GM18951 (cell line): ENCODE measurements around the gene TCL1B.

Experiments
- POLR2A ChIP-seq: IDR thresholded peaks from 4 replicates; pipeline ENCODE4 v1.6.1; 2011; ENCODE audit warnings: mild to moderate bottlenecking; ENCODE audit not compliant: insufficient read length, insufficient read depth; ENCODE audit errors: extremely low read depth
- in situ Hi-C: fragments of 300-500 bp; cut with MboI; formaldehyde crosslinking; loops from one replicate; pipeline ENCODE4 v1.12.0; 2022; ENCODE audit warnings: low sequenced_read_pairs, mixed read lengths, inconsistent platforms; ENCODE audit not compliant: unreplicated experiment

TCL1B gene

DNA sequence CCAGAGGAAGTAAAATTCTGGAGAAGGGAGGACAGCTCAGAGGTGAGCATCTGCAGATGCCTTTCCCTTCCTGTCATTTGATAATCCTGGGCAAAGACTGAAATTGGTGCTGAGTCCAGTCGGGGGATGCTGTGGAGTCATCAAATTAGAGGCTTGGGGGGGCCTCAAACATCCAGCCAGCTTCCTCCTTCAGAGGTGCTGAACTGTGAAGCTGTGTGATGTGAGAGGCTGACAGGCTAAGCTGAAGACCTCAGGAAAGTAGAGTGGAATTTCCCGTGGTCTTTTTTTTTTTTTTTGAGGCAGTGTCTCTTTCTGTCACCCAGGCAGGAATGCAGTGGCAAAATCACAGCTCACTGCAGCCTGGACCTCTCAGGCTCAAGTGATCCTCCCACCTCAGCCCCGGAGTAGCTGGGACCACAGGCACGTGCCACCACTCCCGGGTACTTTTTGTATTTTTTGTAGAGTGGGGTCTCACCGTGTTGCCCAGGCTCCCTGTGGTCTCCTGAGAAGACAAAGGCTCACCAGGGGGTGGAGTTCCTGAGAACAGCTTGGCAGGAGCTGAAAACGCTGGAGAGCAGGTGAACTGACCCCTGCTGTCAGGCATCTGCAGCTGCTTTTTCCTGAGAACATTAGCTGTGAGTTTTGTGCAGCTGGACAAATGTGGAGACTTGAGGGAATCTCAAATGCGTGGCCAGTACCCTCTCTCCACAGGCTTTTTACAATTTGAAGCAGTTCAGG lies 6.1 kb upstream of the TCL1B start:
- no peak for TF ChIP-seq POLR2A
- in situ Hi-C loops = no loop called here

DNA sequence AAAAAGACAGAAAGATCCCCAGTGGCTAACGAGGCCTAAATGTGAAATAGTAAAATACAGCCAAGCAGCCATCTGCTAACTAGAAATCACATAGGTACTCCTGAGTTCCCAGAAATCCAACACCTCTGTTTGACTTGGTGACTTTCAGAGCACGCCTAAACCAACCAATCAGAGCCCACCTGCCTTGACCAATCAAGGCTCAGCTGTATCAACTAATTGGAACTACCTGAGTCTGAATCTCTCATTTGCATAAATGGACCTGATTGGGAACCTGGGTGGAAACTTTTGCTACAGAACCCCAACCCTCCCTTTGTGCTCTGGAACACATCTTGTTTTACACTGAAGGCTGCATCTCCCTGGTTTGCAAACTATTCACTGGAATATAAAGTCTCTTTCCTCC lies 5.1 kb upstream of the TCL1B start:
- TF ChIP-seq POLR2A = no peak
- in situ Hi-C loops = no loop called here

DNA sequence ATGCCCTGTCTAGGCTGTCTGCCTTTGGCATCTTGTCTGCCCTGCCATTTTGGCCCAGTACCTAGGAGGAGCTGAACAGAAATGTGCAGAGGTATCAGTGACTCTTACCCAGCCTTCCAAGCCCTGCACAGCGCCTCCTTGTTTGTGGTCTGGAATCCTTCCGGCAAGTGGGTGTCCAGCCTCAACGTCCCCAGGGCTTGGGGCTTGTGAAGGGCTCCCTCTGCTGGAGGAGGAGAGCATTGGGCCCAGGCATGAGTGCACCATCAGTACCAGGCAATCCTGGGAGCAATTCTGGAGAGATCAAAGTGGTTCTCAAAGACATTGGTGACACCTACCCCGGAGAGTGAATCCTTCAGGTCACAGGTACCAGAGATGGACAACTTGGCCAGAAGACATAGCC lies 2.4 kb upstream of the TCL1B start:
- in situ Hi-C loops = no loop called here
- no peak for TF ChIP-seq POLR2A

DNA sequence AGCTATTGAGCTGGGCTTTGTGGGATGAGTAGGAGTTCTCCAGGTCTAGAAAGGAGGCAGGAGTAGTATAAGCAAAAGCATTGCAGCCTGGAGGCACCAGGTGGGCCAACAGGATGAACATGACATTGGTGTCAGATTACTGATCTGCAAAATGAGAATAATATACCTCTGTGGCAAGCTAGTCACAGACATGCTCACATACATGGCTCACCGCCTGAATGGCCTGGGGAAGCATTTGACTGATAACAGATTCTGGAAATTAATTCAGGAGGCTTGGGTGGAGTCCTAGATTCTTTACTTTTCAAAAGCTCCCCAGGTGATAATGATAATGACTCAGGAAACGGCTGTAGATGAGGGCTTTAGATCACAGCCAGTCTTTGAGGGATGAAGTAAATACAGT lies 709 bp downstream of the TCL1B start:
- TF ChIP-seq POLR2A = no peak
- in situ Hi-C loops = no loop called here

DNA sequence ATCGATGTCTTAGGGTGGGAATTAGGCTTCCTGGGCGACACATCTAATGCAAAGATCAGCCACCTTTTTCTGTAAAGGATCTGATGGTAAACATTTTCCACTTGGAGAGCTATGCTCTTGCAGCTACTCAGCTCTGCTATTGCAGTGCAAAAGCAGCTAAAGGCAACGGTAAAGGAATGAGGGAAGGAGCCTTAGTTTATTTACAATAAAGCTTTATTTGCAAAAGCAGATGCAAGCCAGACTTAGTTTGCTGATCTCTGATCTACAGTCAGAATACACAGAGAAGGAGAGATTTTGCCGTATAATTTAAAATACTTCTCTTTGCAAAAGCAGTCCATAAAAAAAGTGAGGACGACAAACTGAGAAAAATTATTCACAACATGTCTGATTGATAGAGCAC lies 3.2 kb downstream of the TCL1B start:
- no peak for TF ChIP-seq POLR2A
- in situ Hi-C loops = no loop called here

DNA sequence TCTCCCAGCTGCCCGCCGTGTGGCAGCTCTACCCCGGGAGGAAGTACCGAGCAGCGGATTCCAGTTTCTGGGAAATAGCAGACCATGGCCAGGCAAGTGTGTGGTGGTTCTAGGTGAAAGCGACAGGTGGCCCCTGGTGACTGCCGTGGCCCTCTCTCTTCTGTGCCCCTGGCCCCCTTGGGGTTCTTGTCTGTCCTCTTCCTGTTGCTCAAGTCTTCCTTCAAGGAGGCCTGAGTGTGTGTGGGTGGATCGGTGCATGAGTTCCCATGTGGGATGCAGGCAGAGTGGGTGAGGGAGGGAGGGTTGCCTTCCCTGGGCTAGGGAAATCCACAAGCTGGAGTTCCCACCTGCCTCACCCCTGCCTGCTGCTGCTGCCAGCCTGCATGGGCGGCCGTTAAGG lies 4.6 kb downstream of the TCL1B start:
- no peak for TF ChIP-seq POLR2A
- in situ Hi-C loops = no loop called here

DNA sequence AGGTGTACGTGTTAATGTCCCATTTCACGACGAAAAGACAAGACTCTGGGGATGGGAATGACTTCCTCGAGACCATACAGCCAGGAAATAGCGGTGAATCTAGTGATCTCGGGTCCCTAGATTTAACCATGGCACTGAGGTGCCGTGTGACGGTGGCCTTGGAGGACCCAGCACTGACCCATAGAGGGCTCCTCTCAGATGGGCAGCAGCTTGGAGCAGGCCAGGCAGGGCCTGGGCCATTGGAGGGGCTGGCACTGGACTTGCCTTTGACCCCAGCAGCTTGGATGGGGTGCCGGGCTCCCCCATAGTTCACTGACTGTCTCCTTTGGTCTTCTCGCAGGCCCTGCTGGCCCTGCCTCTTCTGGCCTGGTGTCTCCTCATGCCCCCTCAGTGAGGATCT lies 5.4 kb downstream of the TCL1B start:
- in situ Hi-C loops = no loop called here
- TF ChIP-seq POLR2A = no peak

DNA sequence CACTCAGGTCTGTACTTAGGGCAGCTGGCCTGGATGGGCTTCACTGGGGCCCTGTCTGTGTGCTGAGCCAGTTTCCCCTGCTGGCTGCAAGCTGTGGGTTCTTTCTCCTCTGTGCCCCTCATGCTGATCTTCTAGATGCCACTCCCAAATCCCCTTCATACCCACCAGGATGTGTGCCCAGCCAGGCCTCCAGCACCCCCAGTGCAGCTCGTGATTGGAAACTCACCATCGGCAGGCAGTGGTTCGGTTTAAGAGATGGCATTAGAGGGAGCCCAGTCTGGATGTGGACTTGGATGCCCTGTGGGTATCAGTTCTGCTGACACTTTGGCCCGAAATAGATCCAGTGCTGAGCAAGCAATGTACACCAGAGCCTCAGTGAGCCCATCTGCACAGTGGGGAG lies 5.9 kb downstream of the TCL1B start:
- no peak for TF ChIP-seq POLR2A
- in situ Hi-C loops = no loop called here

DNA sequence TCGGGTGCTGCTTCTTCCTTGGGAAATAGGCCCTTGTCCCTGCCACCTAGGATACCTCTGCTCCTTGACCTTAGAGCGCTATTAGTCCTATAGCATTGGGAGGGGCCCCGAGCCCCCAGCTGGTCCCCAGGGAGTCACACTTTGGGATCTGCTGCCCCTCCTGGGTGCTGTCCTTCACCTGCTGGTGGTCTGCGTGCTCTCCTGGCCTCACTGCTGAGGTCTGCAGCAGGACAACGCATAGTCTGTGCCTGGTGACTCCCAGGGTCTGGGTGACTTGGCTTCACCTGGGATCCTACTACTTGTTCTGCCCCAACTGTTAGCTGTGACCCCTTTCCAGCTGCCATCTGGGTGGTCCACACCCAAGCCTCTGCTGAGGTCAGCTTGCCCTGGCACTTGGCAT lies 8.8 kb downstream of the TCL1B start:
- in situ Hi-C loops = no loop called here
- TF ChIP-seq POLR2A = no peak

DNA sequence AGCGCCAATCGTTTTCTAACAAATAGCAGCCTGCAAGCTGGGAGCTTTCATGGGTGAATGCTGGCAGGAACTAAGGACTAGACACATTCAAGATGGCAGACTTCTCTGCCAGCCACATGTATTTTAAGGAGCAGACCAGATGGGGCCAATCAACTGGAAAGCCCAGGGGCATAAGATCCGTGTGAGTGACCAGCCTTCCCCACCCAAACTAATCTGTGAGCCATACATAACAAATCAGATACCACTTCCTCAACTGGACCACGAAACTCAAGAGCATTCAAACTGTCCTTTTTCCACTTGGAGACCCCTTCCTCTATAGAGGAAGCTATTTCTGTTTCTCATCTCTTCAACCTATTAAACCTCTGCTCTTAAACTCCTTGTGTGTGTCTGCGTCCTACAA lies 9.7 kb downstream of the TCL1B start:
- in situ Hi-C loops = no loop called here
- TF ChIP-seq POLR2A = no peak

DNA sequence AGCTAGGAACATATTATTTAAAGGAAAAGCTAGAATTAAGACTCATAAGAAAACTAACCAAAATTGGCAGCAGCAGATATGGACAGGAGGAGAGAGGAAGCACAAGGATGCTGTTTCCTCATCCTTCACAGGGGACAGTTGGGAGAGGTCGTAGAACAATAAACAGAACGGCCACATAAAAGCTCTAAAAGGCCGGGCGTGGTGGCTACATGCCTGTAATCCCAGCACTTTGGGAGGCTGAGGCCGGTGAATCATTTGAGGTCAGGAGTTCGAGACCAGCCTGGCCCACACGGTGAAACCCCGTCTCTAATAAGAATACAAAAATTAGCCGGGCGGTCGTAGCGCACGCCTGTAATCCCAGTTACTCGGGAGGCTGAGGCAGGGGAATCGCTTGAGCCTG lies 10.5 kb downstream of the TCL1B start:
- in situ Hi-C loops = no loop called here
- no peak for TF ChIP-seq POLR2A

DNA sequence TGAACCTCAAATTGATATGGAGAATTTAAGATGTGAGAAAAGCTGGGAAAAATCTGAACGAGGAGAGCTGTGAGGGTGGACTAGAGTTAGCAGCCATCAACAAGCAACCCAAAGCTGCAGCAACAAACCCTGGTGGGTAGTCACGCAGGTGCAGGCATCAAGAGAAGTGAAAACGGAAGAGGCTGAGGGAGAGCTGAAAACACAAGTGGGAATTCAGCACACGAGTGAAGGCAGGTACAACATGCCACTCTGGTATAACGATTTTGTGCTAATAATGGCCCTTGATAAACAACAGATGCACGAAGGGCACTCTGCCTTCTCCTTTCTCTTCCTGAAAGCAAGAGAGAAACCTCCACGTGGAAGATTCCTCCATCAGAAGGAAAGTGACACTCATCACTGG lies 11.5 kb downstream of the TCL1B start:
- in situ Hi-C loops = no loop called here
- TF ChIP-seq POLR2A = no peak

DNA sequence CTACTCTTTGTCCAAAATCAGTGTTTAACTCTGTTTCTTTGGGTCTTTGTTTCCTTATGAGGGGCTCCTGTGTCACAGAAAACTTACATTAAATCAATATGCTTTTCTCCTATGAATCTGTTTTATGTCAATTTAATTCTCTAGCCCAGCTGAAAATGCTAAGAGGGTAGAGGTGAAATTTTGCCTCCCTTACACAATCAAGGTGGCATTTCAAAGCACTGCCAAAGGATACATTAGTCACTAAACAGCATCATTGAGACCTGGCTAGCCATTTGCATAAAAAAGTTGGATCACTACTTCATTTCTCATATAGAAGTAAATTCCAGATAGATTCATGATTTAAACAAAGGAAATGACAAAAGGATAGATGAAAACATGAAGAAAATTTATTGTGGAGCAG lies 12.1 kb downstream of the TCL1B start:
- in situ Hi-C loops = no loop called here
- TF ChIP-seq POLR2A = no peak

DNA sequence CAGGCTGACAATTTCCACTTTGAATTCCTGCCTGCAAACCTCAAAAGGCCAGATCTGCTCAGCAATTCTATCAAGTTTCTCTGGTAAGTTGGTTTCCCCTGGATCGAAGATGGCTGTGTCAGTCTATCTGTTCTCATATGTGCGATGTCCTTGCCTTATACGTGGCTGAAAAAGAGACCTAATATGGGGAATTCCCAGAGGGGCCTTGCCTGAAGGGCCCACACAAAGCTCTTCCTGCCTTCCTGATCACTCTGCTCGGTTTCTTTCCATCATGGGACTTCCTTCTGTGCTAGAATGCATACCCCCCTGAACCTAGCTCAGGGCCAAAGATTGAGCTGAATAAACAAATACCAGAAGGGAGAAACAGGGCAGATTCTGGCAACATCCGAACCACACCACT lies 13.2 kb downstream of the TCL1B start:
- no peak for TF ChIP-seq POLR2A
- in situ Hi-C loops = no loop called here
